GM19023 (cell line): ENCODE data around the gene TM7SF2.

Experiments
- ATAC-seq: cut with Tn5 transposase; IDR thresholded peaks from one replicate; pipeline ENCODE4 v1.9.1; 2021; ENCODE audit warnings: mild to moderate bottlenecking, moderate library complexity; ENCODE audit not compliant: unreplicated experiment

Gene TM7SF2

DNA sequence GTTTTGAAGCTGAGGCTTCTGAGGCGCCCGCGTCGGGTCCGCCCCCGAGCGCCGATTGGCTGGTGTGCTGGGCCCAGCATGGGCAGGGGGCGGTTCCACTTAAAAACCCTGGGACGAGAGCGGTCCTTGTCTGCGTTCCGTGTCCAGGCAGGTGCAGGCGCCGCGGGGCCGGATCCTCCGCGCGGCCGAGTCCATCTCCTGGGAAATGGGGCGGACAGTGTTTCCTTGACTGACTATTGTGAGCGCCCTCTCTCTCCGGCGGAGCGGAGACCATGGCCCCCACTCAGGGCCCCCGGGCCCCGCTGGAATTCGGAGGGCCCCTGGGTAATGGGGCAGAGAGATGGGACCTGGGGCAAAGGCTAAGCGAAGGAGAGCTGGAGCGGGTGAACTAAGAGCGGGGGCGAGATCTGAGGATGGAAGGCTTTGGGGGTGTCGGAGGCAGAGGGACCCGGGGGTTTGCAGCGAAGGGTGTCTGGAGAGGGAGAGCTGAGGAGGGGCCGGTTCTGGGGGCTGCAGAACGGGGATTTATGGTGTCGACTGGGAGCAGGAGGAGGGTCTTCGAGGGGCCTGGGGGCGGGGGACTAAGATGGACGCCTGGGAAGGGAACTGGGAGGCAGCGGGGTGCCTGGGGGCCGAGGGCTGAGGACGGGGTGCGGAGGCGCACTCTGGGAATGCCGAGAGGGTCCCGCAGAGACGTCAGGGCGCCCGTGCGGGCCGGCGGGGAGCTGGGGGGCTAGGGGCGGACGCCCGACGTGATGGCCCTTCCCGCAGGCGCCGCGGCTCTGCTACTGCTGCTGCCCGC lies at the start of gene TM7SF2:
TSS of gene TM7SF2 (plus strand) at position 129 of the 802 bp plus-strand sequence. CDS start at position 273, 144 bp downstream.
- peak; percentile 70 for ATAC-seq

DNA sequence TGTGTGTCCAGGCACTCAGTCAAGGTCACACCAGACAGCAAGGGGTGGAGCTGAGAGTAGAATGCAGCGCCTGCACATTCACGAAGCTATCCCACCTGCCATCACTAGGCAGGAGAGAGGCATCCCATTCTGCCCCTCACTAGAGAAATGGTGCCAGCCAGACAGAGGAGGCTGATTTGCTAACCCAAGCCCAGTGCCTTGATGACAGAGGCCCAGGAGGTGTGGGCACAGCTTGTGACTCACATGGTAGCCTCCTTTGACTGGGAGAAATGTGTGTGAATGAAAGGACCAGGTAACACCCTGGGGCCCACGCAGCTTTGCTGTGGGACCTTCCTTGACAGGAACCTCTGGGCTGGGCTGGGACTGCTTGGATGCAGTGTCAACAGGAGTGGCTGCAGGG lies 48.1 kb upstream of the TM7SF2 start:
- ATAC-seq: no peak

DNA sequence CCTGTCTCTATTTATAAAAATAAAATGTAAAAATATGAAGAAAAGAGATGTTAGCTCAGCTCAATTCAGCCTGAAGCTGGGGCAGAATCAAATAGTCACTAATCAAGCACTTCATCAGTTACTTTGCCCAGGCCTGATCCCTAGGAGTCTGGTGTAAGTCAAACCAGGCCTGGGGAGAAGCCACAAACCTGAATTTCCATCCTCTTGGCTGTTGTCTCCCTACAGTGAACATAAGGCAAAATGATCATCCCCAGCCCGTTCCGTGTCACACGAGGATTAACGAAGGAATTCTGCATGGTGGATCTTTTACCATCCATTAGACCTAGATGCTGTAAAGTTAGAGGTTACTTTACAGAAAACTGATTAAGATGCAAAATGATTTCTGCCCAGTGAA lies 46.8 kb upstream of the TM7SF2 start:
- ATAC-seq: no peak

DNA sequence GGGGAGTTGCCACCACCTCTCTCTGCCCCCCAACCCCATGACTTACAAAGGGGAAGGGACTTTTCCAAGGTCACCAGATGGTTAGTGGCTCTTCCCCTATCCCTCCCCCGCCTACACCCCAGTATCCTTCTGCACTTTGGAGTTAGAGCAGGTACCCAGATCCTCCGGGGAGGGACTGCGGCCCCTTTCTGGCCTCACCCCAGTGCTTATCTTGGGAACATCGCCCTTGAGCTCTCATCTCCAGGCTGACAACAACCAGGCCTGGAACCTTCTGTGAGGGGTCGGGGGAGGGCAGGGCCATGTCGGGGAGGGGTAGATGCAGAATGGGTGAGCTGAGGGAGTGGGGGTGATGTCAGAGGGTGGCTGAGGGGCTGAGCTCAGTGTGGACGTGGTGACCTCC lies 45.8 kb upstream of the TM7SF2 start:
- ATAC-seq: no peak

DNA sequence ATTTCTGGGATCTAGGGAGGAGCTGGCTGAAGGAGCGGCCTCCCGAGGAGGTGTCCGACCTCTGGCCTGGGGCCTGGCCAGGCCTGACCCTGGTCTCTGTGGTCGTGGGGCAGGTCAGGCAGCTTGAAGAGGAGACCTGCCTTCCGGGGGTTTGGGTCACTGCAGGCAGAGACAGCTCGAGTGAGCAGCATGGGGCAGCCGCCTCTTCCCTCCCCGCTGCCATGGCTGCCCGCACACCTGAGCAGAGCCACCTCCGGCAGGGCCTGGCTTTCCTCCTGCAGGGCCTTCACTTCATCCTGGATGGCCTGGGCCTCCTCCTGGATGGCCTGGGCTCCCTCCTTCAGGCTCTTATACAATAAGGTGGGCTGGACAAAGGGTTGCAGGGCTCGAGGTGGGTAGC lies 45.4 kb upstream of the TM7SF2 start:
- no peak for ATAC-seq

DNA sequence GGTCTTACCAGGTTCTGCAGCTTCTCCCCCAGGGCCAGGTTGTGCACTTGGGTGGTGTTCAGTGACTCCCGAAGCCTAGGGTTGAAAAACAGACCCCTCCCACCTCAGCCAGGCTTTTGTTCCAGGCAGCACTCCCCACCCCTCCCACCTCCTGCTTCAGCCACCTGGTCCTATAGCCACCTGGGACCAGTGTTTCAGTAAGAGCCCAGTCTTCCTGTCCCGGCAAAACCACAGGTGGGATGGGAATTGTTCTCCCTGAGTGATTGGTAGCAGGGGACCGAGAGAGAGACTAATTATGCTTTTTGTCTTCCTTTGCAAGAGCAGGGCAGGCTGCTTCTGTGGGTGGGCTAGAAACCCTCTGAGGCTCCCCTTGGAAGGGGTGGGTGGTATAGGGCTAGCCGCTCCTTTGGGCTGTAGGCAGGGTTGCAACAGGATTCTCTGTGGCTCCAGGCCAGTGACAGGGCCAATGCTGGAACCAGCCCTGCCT lies 44.8 kb upstream of the TM7SF2 start:
- ATAC-seq: no peak

DNA sequence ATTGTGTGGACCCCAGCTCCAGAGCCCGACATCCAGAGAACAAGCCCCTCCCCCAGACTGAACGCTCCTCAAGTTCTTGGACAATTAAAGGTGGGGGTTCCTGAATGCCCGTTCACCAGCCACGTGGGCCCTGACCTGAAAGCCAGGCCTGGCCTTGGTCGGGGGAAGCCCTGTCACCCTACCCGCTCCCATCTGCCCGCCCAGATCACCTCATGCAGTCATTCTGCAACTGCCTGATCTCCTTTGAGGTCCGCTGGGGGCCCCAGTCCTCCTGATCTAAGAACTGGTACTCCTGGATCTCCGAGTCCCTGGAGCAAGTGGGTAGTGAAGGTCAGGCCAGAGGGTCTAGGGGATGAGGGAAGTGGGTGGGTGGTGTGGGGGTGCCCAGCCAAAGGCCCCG lies 44.2 kb upstream of the TM7SF2 start:
- ATAC-seq: no peak

DNA sequence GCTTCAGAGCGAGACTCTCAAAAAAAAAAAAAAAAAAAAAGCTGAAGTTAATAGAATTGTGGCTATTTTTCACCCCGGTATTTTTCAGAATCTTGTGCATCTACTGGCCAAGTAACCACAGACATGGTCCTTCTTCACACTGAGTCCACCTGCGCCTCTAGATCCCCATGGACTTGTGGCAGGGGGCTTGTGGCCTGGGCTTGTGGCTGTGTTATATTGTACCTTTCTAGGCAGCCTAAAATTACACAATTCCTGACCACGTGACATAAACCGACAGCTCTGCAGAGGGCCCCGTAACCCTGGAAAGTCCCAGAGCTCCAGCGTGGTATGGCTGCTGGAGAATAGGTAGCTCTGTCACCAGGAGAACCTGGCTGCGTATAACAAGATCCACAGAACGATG lies 42.5 kb upstream of the TM7SF2 start:
- ATAC-seq: no peak

DNA sequence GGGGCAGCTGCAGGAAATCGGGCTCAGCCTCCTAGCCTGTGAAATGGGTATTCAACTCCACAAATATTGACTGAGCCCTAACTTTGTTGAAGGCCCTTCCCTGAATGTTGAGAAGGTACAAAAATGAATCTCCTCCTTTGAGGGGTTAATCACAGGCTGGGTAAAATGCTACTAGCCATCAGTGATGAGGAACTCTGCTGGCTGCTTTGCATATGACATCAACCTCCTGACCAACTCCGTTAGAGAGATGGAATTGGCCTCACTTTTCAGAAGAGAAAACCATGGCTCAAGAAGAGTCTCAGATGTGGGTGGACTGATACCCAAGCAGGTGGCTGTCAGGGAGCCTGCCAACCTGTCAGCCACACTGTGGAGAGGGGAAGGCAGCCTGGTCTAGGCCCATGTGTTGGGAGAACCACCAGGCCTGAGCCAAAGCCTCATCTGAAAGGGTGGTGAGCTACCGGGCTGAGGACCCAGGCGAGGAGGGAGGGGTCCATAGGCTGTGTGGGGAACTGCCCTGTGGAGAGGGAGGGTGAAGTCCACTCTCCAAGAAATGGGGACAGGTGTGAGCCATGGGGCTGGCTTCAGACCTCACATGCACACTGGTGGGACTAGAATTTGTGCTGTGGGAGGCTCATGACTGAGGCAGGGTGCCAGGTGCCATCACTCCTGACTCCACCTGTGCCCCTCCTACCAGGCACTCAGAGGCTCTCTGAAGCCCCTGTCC lies 39.6 kb upstream of the TM7SF2 start:
- no peak for ATAC-seq

DNA sequence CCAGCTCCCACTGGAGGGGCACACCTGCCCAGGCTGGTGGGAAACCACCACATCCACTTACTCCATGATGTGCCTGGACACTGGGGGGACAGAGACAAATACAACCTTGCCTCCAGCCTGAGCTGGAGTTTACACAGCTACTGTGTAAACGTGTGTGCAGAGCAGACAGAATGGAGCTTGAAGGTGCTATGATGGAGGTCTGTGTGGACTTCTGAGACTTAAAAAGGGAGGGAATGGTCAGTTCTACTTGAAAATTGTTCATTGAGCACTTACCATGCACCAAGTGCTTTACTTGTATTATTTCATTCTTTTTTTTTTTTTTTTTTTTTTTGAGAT lies 39.1 kb upstream of the TM7SF2 start:
- ATAC-seq: no peak

DNA sequence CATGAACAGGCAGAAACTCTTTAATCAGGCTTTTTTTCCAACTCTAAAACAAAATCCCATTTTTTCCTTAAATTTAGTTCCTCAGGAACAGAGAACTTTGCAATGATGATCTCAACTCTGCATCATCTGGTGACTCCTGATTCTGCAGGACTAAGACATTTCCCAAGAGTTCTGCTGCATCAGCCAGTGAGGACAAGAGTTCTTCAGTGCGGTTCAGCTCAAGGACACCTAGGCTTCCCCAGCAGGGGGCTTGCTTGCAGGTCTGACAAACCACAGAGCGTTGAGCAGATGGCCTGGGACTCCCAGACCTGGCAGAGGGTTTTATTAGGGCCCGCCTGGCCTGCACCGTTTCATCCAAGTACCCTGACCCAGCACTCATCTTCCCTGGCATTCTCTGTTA lies 34.2 kb upstream of the TM7SF2 start:
- no peak for ATAC-seq

DNA sequence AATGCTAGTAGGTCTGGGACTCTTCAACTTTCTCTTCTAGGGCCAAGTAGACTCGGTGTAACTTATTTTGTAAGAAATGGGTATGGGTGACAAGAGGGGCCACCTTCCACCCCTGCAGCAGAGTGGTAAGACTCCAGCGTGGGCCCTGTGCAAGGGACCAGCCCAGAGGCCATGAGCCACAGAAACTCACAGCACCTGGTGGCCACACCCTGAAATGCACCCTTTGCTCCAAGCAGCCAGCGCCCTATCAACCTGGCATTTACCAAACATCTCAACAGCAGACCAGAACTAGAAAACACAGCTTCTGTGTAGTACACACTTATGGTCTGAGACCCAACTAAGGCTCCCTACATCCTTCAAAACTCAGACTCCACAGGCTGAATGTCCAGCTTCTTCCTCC lies 33.5 kb upstream of the TM7SF2 start:
- no peak for ATAC-seq

DNA sequence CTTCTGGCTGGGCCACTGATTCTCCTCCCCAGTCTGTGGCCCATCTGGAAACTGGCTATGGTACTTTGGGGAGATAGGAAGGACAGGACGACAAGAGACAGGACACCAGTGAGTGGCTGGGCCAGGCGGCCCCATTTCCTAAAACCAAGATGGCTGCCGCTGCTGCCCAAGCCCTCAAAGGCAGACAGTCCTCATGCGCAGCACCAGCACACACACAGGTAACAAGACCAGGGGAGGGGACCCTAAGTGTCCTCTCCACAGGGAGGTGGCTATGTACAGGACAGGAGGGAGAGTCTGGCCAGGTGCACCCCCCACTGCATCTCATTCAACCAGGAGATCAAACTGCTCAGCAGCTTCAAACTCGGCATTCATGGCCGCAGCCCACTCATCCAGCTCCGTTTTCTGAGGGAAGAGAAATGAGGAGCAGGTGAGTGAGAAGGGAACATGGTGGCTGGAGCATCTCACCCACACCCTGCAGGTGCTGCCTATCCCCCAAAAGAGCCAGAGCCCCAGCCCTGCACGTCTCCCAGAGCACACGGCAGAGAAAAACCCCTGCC lies 32.8 kb upstream of the TM7SF2 start:
- ATAC-seq: no peak

DNA sequence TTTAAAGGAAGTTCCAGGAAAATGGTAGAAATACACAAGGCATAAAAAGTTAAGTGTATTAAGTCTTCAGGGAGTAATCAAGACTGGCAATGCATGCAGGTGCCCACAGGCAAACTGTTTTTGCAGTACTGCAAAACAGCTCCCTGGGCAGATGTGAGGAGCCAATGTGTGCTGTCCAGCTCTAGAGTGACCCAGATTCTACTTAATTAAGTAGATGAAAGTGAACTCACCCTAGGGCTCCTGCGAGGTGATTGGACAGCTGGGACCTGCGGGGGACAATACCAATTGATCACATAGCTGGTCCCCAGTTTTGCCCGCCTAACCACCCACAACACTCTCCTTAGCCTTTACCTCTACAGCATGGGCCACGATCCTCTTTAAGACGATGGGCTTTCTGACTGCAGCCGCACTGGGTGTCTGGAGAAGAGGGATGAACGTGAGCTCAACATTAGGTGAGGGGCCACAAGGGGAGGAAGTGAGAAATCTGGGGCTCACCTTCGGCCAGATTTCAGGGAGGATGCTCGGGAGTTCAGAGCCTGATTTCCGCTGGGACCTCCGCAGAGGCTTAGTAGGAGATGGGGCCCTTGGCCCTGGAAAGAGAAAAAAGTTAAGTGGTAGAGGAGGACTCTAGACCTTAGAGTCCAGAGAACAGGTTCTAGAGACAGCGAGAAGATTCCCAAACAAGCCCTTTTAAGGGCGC lies 28.4 kb upstream of the TM7SF2 start:
- ATAC-seq: peak; percentile 9

DNA sequence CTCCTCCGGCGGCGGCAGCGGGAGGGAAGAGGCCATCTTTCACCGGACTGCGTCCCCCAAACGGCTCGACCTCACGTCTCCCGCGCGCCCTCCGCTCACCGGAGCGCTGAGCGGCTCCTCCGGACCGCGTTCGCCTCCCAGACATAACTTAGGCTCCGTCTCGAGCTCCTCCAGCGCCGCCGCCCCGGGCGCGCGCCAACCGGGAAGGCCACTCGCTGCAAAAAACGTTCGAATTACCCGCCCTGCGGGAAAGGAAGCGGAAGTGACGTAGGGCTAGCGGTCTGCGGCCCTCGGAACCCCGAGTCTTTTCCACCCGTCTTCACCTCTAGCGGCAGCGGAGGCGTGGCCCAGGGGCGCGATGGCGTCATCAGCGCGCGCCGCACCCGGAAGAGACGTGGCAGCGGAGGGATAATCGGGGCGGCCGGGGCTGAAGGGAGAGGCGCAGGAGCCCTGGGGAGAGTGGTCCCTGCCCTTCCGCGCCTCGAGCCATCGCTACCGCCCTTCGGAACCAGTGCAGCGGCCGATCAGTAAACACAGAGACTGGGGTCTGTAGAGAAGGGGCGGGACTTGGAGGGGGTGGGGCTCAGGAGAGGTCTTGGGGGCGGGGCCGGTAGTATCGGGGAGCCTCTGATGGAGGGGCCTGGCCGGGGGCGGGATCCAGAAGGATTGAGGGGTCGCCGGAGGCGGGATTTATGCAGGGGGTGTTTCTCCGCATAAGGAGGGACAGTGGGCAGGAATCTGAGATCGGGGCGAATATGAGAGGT lies 27.7 kb upstream of the TM7SF2 start, which contains the start of the genes CDCA5 and ZFPL1:
TSS of gene CDCA5 (minus strand) at position 207 of the 764 bp plus-strand sequence. CDS start at position 145, 62 bp downstream.
TSS of gene ZFPL1 (plus strand) at position 389 of the 764 bp plus-strand sequence. CDS start 477 bp downstream, outside the sequence.
- peak; percentile 79 for ATAC-seq

DNA sequence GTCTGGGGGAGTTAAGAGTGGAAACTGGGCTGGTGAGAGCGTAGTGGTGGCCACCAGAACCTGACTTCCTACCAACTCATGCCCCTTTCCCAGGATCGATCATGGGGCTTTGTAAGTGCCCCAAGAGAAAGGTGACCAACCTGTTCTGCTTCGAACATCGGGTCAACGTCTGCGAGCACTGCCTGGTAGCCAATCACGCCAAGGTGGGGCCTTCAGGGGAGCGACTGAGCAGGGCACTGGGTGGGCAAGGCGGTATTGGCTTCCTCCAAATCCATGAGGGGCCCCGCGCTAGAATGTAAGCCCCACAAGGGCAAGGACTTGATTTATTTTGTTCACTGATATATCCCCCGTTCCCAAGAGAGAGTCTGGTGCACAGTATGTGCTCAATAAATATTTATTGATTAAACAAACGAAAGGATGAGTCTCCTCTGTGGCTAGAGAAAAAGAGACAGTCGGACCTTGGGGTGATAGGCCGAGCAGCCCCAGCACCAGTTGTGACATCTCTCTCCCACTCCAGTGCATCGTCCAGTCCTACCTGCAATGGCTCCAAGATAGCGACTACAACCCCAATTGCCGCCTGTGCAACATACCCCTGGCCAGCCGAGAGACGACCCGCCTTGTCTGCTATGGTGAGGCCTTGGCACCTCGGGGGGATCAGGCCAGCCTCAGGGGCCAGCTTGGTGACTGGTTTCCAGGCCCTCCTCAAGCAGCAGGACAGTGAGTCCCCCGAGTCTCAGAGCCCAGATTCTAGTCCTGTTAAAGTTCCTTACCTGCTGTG lies 26.9 kb upstream of the TM7SF2 start:
- ATAC-seq: no peak

DNA sequence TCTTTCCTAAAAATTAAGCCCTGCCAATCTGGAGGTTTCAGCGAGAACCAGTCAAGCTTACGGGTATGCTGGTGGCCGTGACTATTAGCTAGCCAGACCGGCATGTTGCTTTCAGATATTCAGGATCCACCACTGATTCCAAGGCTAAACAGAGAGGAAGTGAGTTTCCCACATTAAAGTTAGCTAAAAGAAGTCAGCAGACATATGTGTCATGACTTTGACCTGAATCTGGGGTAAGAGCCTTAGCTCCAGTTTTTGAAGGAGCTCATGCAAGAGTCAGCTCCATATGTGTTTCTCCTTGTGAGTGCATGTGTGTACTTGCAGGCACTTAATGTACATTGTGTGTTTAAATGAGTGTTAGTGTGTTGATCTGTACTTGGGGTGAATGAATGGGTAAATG lies 26.2 kb upstream of the TM7SF2 start:
- no peak for ATAC-seq

DNA sequence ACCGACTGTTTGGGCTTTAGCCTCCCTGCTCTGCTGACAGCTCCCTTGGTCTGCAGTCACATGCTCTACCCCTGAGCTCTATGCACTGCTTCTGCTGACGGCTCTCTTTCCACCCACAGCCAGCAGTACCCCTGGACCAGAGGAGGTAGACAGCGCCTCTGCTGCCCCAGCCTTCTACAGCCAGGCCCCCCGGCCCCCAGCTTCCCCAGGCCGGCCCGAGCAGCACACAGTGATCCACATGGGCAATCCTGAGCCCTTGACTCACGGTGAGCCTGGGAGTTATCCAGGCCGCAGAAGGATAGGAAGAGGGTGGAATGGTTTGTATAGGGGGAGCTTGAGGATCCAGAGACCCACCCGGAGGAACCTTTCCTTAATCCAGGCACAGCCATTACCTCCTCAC lies 24.9 kb upstream of the TM7SF2 start:
- ATAC-seq: no peak

DNA sequence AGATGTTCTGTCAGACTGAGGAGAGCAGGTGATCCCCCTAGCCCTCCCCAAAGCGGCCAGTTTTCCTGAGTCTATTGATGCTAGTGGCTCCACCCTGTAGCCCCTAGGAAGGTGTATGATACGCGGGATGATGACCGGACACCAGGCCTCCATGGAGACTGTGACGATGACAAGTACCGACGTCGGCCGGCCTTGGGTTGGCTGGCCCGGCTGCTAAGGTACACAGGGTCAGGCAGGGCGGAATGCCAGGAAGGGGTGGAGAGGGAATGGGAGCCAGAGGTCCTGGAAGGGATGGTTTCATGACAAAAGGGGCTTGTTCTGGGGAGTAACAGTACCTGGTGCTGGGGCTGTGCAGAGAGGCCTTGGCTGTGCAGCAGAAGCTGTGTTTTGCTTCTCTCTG lies 24.5 kb upstream of the TM7SF2 start:
- no peak for ATAC-seq

DNA sequence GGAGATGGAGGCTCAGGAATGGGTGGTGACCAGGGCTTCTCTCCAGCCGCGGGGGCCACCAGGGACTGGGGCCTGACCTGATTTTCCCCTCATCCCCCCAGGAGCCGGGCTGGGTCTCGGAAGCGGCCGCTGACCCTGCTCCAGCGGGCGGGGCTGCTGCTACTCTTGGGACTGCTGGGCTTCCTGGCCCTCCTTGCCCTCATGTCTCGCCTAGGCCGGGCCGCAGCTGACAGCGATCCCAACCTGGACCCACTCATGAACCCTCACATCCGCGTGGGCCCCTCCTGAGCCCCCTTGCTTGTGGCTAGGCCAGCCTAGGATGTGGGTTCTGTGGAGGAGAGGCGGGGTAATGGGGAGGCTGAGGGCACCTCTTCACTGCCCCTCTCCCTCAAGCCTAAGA lies 23.8 kb upstream of the TM7SF2 start:
- ATAC-seq: no peak
